Cardiac fibroblast (primary cell): ENCODE data around the gene CRIP1.

Experiments used
- DNase-seq, 2 donors: peaks; one replicate each; pipeline versions ENCODE4 v3.0.0 to v3.0.0-alpha.2; 2010; ENCODE audit warnings: low read depth in 2 of 2
- H3K4me3 ChIP-seq, 2 donors: replicated peaks in 1 of 2; 1 replicate in 1 of 2; 2 replicates in 1 of 2; pipeline ENCODE4 v1.5.1; 2011; ENCODE audit warnings: low read depth in 2 of 2, low read length in 2 of 2, mild to moderate bottlenecking in 2 of 2, moderate library complexity in 1 of 2
- CTCF ChIP-seq: IDR thresholded peaks from one replicate; pipeline ENCODE4 v1.5.1; 2011; ENCODE audit warnings: low read depth, mild to moderate bottlenecking, low read length, inconsistent platforms

The CRIP1 gene

GRCh38 chr14:105446971-105447370 lies 39.7 kb upstream of the CRIP1 start:
- no peak for TF ChIP-seq CTCF
- DNase-seq = no peak
- H3K4me3 ChIP-seq = no peak overlapping the region

- no peak for TF ChIP-seq CTCF
- no peak for DNase-seq
- no peak overlapping the region for H3K4me3 ChIP-seq
Observed at GRCh38 chr14:105447651-105448640, 38.7 kb upstream of the CRIP1 start.

GRCh38 chr14:105448706-105449111 lies 38.0 kb upstream of the CRIP1 start:
- DNase-seq = peak; percentile 69 to 70
- H3K4me3 ChIP-seq = no peak overlapping the region
- peak; percentile 91 for TF ChIP-seq CTCF

GRCh38 chr14:105449276-105450122 lies 37.2 kb upstream of the CRIP1 start:
- no peak overlapping the region for H3K4me3 ChIP-seq
- TF ChIP-seq CTCF = no peak
- no peak for DNase-seq

- DNase-seq = no peak
- TF ChIP-seq CTCF = no peak
- no peak overlapping the region for H3K4me3 ChIP-seq
Observed at GRCh38 chr14:105450123-105450505, 36.6 kb upstream of the CRIP1 start.

- no peak for TF ChIP-seq CTCF
- DNase-seq = no peak
- H3K4me3 ChIP-seq = no peak overlapping the region
Observed at GRCh38 chr14:105450864-105451720, 35.6 kb upstream of the CRIP1 start.
